Bone marrow (tissue), 2 donors: Measurements from ENCODE around the gene IFITM2.

Experiments used
- DNase-seq, 2 donors: peaks; one replicate each; lab custom pipeline; 2025; lab: John Stamatoyannopoulos, UW

The IFITM2 gene

GRCh38 chr11:293271-293851 lies 14.3 kb upstream of the IFITM2 start:
- DNase-seq, result no peak

GRCh38 chr11:293852-294661 lies 13.6 kb upstream of the IFITM2 start:
- DNase-seq, result no peak

- no peak for DNase-seq
Observed at GRCh38 chr11:294780-295179, 12.8 kb upstream of the IFITM2 start.

GRCh38 chr11:295351-296170 lies 12.1 kb upstream of the IFITM2 start:
- DNase-seq, result no peak

GRCh38 chr11:296171-297050 lies 11.2 kb upstream of the IFITM2 start:
- DNase-seq, result no peak

GRCh38 chr11:297051-297585 lies 10.5 kb upstream of the IFITM2 start:
- no peak for DNase-seq

GRCh38 chr11:297586-298405 lies 9.8 kb upstream of the IFITM2 start:
- DNase-seq, result no peak

- no peak for DNase-seq
Observed at GRCh38 chr11:298406-299065, 9.1 kb upstream of the IFITM2 start.

- DNase-seq, result no peak
Observed at GRCh38 chr11:299081-299891, 8.3 kb upstream of the IFITM2 start, which contains the start of gene IFITM5. IFITM5 (minus strand) TSS chr11:299526; CDS start chr11:299490, 36 bp downstream.

GRCh38 chr11:299951-300735 lies 7.5 kb upstream of the IFITM2 start:
- DNase-seq, result peak in 1 of 2 donors; percentile 59

GRCh38 chr11:303363-303762 lies 4.3 kb upstream of the IFITM2 start:
- DNase-seq, result no peak

GRCh38 chr11:304061-304506 lies 3.5 kb upstream of the IFITM2 start:
- DNase-seq, result no peak

- peak in 1 of 2 donors; percentile 21 for DNase-seq
Observed at GRCh38 chr11:304915-305843, 2.4 kb upstream of the IFITM2 start.

GRCh38 chr11:305844-306211 lies 1.8 kb upstream of the IFITM2 start:
- no peak for DNase-seq

- DNase-seq, result no peak
Observed at GRCh38 chr11:306645-307371, 808 bp upstream of the IFITM2 start.
